Muscle of leg (tissue), 11 donors: ENCODE measurements around the gene TOR1AIP2. TPM values are rescaled to one million over a fixed set of nuclear protein-coding genes. Genes with fewer than 3 reads are reported as not detected.

Source experiments
- DNase-seq: peaks from one replicate; pipeline ENCODE4 v3.0.0; 2013
- H3K27ac ChIP-seq: one replicate; pipeline ENCODE4 v1.5.1; 2013; ENCODE audit warnings: mild to moderate bottlenecking, low read length, control low read depth
- H3K27me3 ChIP-seq: one replicate; pipeline ENCODE4 v1.6.1; 2013; ENCODE audit warnings: low read length; ENCODE audit not compliant: control insufficient read depth, insufficient read depth
- H3K36me3 ChIP-seq: one replicate; pipeline ENCODE4 v1.6.1; 2013; ENCODE audit warnings: low read length; ENCODE audit not compliant: control insufficient read depth, insufficient read depth
- H3K4me1 ChIP-seq: one replicate; pipeline ENCODE4 v1.6.1; 2013; ENCODE audit warnings: low read length; ENCODE audit not compliant: control insufficient read depth, insufficient read depth
- H3K4me3 ChIP-seq: one replicate; pipeline ENCODE4 v1.5.1; 2013; ENCODE audit warnings: low read length, control low read depth
- H3K9me3 ChIP-seq: replicated peaks from 2 replicates; pipeline ENCODE4 v1.6.1; 2013; ENCODE audit warnings: low read depth, low read length; ENCODE audit not compliant: control insufficient read depth
- WGBS: methylation state at CpG from one replicate; pipeline ENCODE4 v1.1.5; 2013; ENCODE audit warnings: missing lambda C conversion rate; ENCODE audit not compliant: insufficient coverage; 5-methylcytosine and 5-hydroxymethylcytosine counted together
- polyA plus RNA-seq, 8 donors: library from polyadenylated mRNA; unstranded; fragments of 120-200 nt; gene quantifications; one replicate each; pipeline versions ENCODE4 v1.2.1 to v1.2.3, GENCODE V29; 2013; ENCODE audit warnings: inconsistent platforms in 1 of 8, low replicate concordance in 1 of 8; ENCODE audit not compliant: insufficient read length in 8 of 8, insufficient read depth in 1 of 8
- total RNA-seq: library from RNA; stranded (reverse); fragments of 120-200 nt; gene quantifications from one replicate; pipeline ENCODE4 v1.2.4, GENCODE V29; 2013

Gene TOR1AIP2
- total and polyA plus RNA-seq, 9 donors, result 22.8 to 50.8 (median 29.6) TPM

- DNase-seq, result no peak
- no peaks in the 10 kb centered on the region for H3K9me3 ChIP-seq
- WGBS, result 88% methylated on average over 9 of the region's 9 CpGs
- H3K4me3 ChIP-seq, result no peak overlapping the region
- no peak overlapping the region for H3K27ac ChIP-seq
- no peaks in the 10 kb centered on the region for H3K27me3 ChIP-seq
- H3K4me1 ChIP-seq, result peaks cover 12% of the 10 kb centered on the region
- no peaks in the 10 kb centered on the region for H3K36me3 ChIP-seq
These were observed 49.0 kb downstream of the TOR1AIP2 start for GRCh38 chr1:179828554-179829110.

DNA sequence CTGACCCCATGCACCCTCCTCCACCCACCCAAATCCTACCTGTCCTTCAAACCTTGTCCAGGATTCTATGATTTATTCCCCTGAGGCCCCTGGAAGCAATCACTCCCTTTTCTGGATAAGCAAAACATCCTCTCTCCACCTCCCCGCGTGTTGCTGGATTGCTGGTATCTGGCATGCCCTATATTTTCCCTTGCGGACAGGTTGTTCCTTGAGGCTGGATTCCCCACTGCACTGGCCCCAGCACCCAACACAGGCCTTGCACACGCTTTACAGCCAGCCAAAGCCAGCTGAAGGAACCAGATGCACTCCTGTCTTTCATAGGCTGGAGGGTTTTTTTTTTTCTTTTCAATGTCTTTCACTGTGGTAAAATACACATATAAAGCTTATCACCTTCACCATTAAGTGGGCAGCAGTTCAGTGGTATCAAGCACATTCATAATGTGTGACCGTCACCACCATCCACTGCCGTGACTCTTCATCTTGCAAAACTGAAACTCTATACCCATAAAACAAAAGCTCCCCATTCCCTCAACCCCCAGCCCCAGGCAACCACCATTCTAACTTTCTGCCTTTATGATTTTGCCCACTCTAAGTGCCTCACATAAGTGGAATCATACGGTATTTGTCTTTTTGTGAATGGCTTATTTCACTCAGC lies 50.9 kb downstream of the TOR1AIP2 start:
- Histone ChIP-seq H3K4me1 (peaks cover 12% of the 10 kb centered on the region), H3K9me3 (no peaks in the 10 kb centered on the region), H3K4me3 (no peak overlapping the region), H3K27me3 (no peaks in the 10 kb centered on the region), H3K36me3 (no peaks in the 10 kb centered on the region), H3K27ac (no peak overlapping the region)
- DNase-seq, result no peak
- 63% methylated on average over 5 of the region's 7 CpGs for WGBS

DNA sequence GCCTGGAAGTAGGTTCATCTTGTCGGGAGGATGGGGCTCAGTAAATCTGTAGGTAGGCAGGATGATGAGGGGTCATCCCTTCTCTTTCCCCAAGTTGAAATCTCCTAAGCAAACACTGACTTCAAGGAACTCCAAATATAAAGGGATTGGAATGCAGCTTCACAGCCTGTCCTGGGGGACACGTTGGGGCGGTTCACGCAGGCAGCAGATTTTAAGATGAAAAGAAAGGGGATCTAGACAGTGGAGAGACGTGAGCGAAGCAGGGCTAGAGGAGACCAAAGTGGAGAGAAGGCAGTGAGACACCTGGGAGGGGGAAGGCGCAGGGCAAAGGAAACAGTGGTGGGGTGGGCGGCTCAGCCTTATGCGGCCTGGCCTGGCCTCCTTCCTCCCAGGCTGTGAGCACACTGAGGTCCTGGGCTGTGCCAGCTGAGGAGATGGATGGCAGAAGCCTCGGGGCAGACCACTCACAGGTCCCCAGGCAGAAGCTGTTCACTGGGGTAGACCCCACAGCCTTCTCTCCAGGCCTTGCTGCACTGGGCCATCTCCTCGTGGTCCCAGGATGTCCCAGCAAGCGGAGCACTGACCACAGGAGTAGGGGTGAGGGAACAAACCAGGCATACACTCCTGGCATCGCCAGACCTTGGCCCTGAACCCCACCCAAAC lies 51.7 kb downstream of the TOR1AIP2 start:
- whole genome bisulfite sequencing, result 38% methylated on average over 8 of the region's 13 CpGs
- Histone ChIP-seq H3K4me3 (no peak overlapping the region), H3K9me3 (no peaks in the 10 kb centered on the region), H3K36me3 (no peaks in the 10 kb centered on the region), H3K4me1 (peaks cover 12% of the 10 kb centered on the region), H3K27ac (no peak overlapping the region), H3K27me3 (no peaks in the 10 kb centered on the region)
- no peak for DNase-seq

GRCh38 chr1:179825206-179825605 lies 52.4 kb downstream of the TOR1AIP2 start:
- no peak overlapping the region for H3K4me3 ChIP-seq
- H3K27ac ChIP-seq, result no peak overlapping the region
- no peak for DNase-seq
- WGBS, result 66% methylated on average over 6 of the region's 8 CpGs
- peaks cover 12% of the 10 kb centered on the region for H3K4me1 ChIP-seq
- no peaks in the 10 kb centered on the region for H3K27me3 ChIP-seq
- no peaks in the 10 kb centered on the region for H3K9me3 ChIP-seq
- no peaks in the 10 kb centered on the region for H3K36me3 ChIP-seq

DNA sequence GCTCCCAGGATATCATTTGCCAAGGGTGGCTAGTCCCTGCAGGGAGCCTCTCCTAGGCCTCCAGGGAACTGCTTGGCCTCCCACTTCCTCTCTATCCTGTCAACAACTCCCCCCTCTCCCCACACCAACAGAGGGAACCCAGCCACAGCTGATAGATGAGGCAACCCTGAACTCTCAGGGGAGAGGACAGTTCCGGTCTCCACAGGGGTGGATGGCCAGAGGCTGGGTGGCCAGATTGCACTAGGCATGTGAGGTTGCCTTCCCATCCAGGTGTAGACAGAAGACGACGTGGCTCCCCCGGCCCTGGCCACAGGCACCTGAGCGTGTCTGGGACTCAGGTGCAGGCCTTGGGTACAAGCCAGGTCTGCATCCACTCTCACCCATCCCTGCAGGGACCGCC lies 53.3 kb downstream of the TOR1AIP2 start:
- Histone ChIP-seq H3K9me3 (no peaks in the 10 kb centered on the region), H3K4me3 (no peak overlapping the region), H3K27ac (no peak overlapping the region), H3K36me3 (no peaks in the 10 kb centered on the region), H3K27me3 (no peaks in the 10 kb centered on the region), H3K4me1 (peaks cover 13% of the 10 kb centered on the region)
- DNase-seq, result no peak
- 80% methylated on average over 5 of the region's 6 CpGs for WGBS

- no peaks in the 10 kb centered on the region for H3K36me3 ChIP-seq
- H3K4me3 ChIP-seq, result no peak overlapping the region
- 100% methylated on average over 3 of the region's 4 CpGs for WGBS
- no peak overlapping the region for H3K27ac ChIP-seq
- no peaks in the 10 kb centered on the region for H3K9me3 ChIP-seq
- no peaks in the 10 kb centered on the region for H3K27me3 ChIP-seq
- H3K4me1 ChIP-seq, result peaks cover 19% of the 10 kb centered on the region
- DNase-seq, result no peak
These were observed 53.9 kb downstream of the TOR1AIP2 start for GRCh38 chr1:179823693-179824092.

DNA sequence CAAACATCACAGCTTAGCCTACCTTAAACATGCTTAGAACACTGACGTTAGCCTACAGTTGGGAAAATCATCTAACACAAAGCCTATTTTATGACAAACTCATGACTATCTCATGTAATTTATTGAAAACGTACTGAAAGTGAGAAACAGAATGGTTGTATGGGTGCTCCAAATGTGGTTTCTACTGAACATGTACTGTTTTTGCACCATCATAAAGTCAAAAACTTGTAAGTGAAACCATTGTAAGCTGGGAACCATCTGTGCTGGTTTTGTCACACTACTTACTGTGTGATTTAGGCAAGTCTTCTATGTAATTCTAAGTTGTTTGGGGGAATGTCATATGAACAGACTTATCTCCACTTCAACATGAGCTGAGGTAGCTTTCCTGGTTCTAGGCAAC lies 55.5 kb downstream of the TOR1AIP2 start:
- H3K4me3 ChIP-seq, result no peak overlapping the region
- H3K4me1 ChIP-seq, result peaks cover 35% of the 10 kb centered on the region
- WGBS, result no CpG with 5 or more reads among the region's 2 CpGs
- no peaks in the 10 kb centered on the region for H3K27me3 ChIP-seq
- no peak for DNase-seq
- no peak overlapping the region for H3K27ac ChIP-seq
- no peaks in the 10 kb centered on the region for H3K9me3 ChIP-seq
- no peaks in the 10 kb centered on the region for H3K36me3 ChIP-seq

DNA sequence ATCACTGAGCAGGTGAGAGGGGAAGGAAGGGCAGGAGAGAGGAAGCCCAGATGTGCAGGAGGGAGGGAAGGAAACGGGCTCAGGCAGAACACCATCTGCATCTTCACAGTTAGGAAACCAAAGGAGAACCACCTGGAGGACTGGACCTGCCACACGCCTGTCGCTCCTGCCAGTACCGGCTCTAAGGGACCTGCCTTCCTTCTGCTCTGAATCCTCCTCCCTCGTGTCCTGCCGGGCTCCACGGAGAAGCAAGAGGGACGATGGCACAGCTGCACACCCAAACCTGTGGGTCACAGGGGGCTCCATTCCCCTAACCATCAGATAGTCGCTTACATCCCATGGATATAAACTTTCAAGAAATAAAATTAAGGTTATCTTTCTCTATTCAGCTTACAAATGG lies 56.1 kb downstream of the TOR1AIP2 start:
- Histone ChIP-seq H3K4me3 (no peak overlapping the region), H3K27me3 (no peaks in the 10 kb centered on the region), H3K36me3 (no peaks in the 10 kb centered on the region), H3K9me3 (no peaks in the 10 kb centered on the region), H3K27ac (no peak overlapping the region), H3K4me1 (peaks cover 38% of the 10 kb centered on the region)
- 90% methylated on average over 9 of the region's 9 CpGs for WGBS
- no peak for DNase-seq

- H3K9me3 ChIP-seq, result no peaks in the 10 kb centered on the region
- no peak for DNase-seq
- WGBS, result 88% methylated on average over 2 of the region's 9 CpGs
These were observed 57.2 kb downstream of the TOR1AIP2 start for GRCh38 chr1:179820226-179820970.

GRCh38 chr1:179818743-179819173 lies 58.8 kb downstream of the TOR1AIP2 start:
- 44% methylated on average over 10 of the region's 14 CpGs for WGBS
- Histone ChIP-seq H3K4me3 (no peak overlapping the region), H3K36me3 (no peaks in the 10 kb centered on the region), H3K27me3 (no peaks in the 10 kb centered on the region), H3K4me1 (peaks cover 51% of the 10 kb centered on the region), H3K27ac (no peak overlapping the region), H3K9me3 (no peaks in the 10 kb centered on the region)
- no peak for DNase-seq

More at GRCh38 chr1:179820226-179820970, 57.2 kb downstream of the TOR1AIP2 start:
- Histone ChIP-seq H3K27me3 (no peaks in the 10 kb centered on the region), H3K4me3 (no peak overlapping the region), H3K27ac (no peak overlapping the region), H3K36me3 (no peaks in the 10 kb centered on the region), H3K4me1 (peaks cover 41% of the 10 kb centered on the region)
